ENCODE data around the gene ADAD1.
"Not testable (repeated sequence)": the region's sequence is repeated elsewhere in the genome, so short reads cannot be mapped to it uniquely, and the experiment has no call there.

ADAD1 gene

GRCh38 chr4:122368786-122369185 lies 10.0 kb upstream of the ADAD1 start:
- H3K4me3 ChIP-seq (ENCODE audit: insufficient read depth, low read depth, low read length, poor library complexity, severe bottlenecking); H3K36me3 ChIP-seq (ENCODE audit: control insufficient read depth, insufficient read depth, low read length); DNase-seq; H3K9me3 ChIP-seq (ENCODE audit: control insufficient read depth, low read length); H3K27ac ChIP-seq (ENCODE audit: insufficient read depth, low read length, poor library complexity, severe bottlenecking); H3K27me3 ChIP-seq (replicated peaks; ENCODE audit: control insufficient read depth, insufficient read depth, low read length, poor library complexity, severe bottlenecking); H3K4me1 ChIP-seq (ENCODE audit: control insufficient read depth, insufficient read depth, low read length, poor library complexity, severe bottlenecking): not testable (repeated sequence)

- Histone ChIP-seq H3K27me3 (replicated peaks; ENCODE audit: control insufficient read depth, insufficient read depth, low read length, poor library complexity, severe bottlenecking) (no peaks in the 10 kb centered on the region), H3K27ac (ENCODE audit: insufficient read depth, low read length, poor library complexity, severe bottlenecking) (no peak overlapping the region), H3K36me3 (ENCODE audit: control insufficient read depth, insufficient read depth, low read length) (no peaks in the 10 kb centered on the region), H3K4me1 (ENCODE audit: control insufficient read depth, insufficient read depth, low read length, poor library complexity, severe bottlenecking) (no peaks in the 10 kb centered on the region), H3K4me3 (ENCODE audit: insufficient read depth, low read depth, low read length, poor library complexity, severe bottlenecking) (no peak overlapping the region), H3K9me3 (ENCODE audit: control insufficient read depth, low read length) (no peaks in the 10 kb centered on the region)
- DNase-seq, result no peak
Measured at GRCh38 chr4:122377352-122377751, 1.5 kb upstream of the ADAD1 start.

- DNase-seq, result no peak
- H3K4me3 ChIP-seq (ENCODE audit: insufficient read depth, low read depth, low read length, poor library complexity, severe bottlenecking), result no peak overlapping the region
- no peak overlapping the region for H3K27ac ChIP-seq (ENCODE audit: insufficient read depth, low read length, poor library complexity, severe bottlenecking)
- H3K9me3 ChIP-seq (ENCODE audit: control insufficient read depth, low read length), result no peaks in the 10 kb centered on the region
- H3K4me1 ChIP-seq (ENCODE audit: control insufficient read depth, insufficient read depth, low read length, poor library complexity, severe bottlenecking), result no peaks in the 10 kb centered on the region
- H3K36me3 ChIP-seq (ENCODE audit: control insufficient read depth, insufficient read depth, low read length), result no peaks in the 10 kb centered on the region
- H3K27me3 ChIP-seq (replicated peaks; ENCODE audit: control insufficient read depth, insufficient read depth, low read length, poor library complexity, severe bottlenecking), result no peaks in the 10 kb centered on the region
Measured at GRCh38 chr4:122379239-122379638, 428 bp downstream of the ADAD1 start.

GRCh38 chr4:122383341-122383740 lies 4.5 kb downstream of the ADAD1 start:
- no peak overlapping the region for H3K27ac ChIP-seq (ENCODE audit: insufficient read depth, low read length, poor library complexity, severe bottlenecking)

GRCh38 chr4:122384245-122384644 lies 5.4 kb downstream of the ADAD1 start:
- no peak for DNase-seq
- H3K9me3 ChIP-seq (ENCODE audit: control insufficient read depth, low read length), result no peaks in the 10 kb centered on the region
- H3K4me3 ChIP-seq (ENCODE audit: insufficient read depth, low read depth, low read length, poor library complexity, severe bottlenecking), result no peak overlapping the region
- H3K36me3 ChIP-seq (ENCODE audit: control insufficient read depth, insufficient read depth, low read length), result no peaks in the 10 kb centered on the region
- H3K27me3 ChIP-seq (replicated peaks; ENCODE audit: control insufficient read depth, insufficient read depth, low read length, poor library complexity, severe bottlenecking), result no peaks in the 10 kb centered on the region
- no peaks in the 10 kb centered on the region for H3K4me1 ChIP-seq (ENCODE audit: control insufficient read depth, insufficient read depth, low read length, poor library complexity, severe bottlenecking)
- H3K27ac ChIP-seq (ENCODE audit: insufficient read depth, low read length, poor library complexity, severe bottlenecking), result no peak overlapping the region

More at GRCh38 chr4:122383341-122383740, 4.5 kb downstream of the ADAD1 start:
- H3K9me3 ChIP-seq (ENCODE audit: control insufficient read depth, low read length), result no peaks in the 10 kb centered on the region
- no peaks in the 10 kb centered on the region for H3K27me3 ChIP-seq (replicated peaks; ENCODE audit: control insufficient read depth, insufficient read depth, low read length, poor library complexity, severe bottlenecking)
- H3K4me3 ChIP-seq (ENCODE audit: insufficient read depth, low read depth, low read length, poor library complexity, severe bottlenecking), result no peak overlapping the region
- H3K4me1 ChIP-seq (ENCODE audit: control insufficient read depth, insufficient read depth, low read length, poor library complexity, severe bottlenecking), result no peaks in the 10 kb centered on the region
- H3K36me3 ChIP-seq (ENCODE audit: control insufficient read depth, insufficient read depth, low read length), result no peaks in the 10 kb centered on the region
- DNase-seq, result no peak

- no peaks in the 10 kb centered on the region for H3K36me3 ChIP-seq (ENCODE audit: control insufficient read depth, insufficient read depth, low read length)
- no peaks in the 10 kb centered on the region for H3K9me3 ChIP-seq (ENCODE audit: control insufficient read depth, low read length)
- no peak overlapping the region for H3K4me3 ChIP-seq (ENCODE audit: insufficient read depth, low read depth, low read length, poor library complexity, severe bottlenecking)
- DNase-seq, result no peak
- H3K27me3 ChIP-seq (replicated peaks; ENCODE audit: control insufficient read depth, insufficient read depth, low read length, poor library complexity, severe bottlenecking), result no peaks in the 10 kb centered on the region
- no peak overlapping the region for H3K27ac ChIP-seq (ENCODE audit: insufficient read depth, low read length, poor library complexity, severe bottlenecking)
- H3K4me1 ChIP-seq (ENCODE audit: control insufficient read depth, insufficient read depth, low read length, poor library complexity, severe bottlenecking), result no peaks in the 10 kb centered on the region
Measured at GRCh38 chr4:122393276-122393675, 14.5 kb downstream of the ADAD1 start.

- Histone ChIP-seq H3K4me3 (ENCODE audit: insufficient read depth, low read depth, low read length, poor library complexity, severe bottlenecking) (no peak overlapping the region), H3K36me3 (ENCODE audit: control insufficient read depth, insufficient read depth, low read length) (no peaks in the 10 kb centered on the region), H3K27ac (ENCODE audit: insufficient read depth, low read length, poor library complexity, severe bottlenecking) (no peak overlapping the region), H3K9me3 (ENCODE audit: control insufficient read depth, low read length) (no peaks in the 10 kb centered on the region), H3K4me1 (ENCODE audit: control insufficient read depth, insufficient read depth, low read length, poor library complexity, severe bottlenecking) (no peaks in the 10 kb centered on the region), H3K27me3 (replicated peaks; ENCODE audit: control insufficient read depth, insufficient read depth, low read length, poor library complexity, severe bottlenecking) (no peaks in the 10 kb centered on the region)
- no peak for DNase-seq
Measured at GRCh38 chr4:122403861-122404260, 25.1 kb downstream of the ADAD1 start.

GRCh38 chr4:122412547-122412946 lies 33.7 kb downstream of the ADAD1 start:
- Histone ChIP-seq H3K36me3 (ENCODE audit: control insufficient read depth, insufficient read depth, low read length) (no peaks in the 10 kb centered on the region), H3K9me3 (ENCODE audit: control insufficient read depth, low read length) (no peaks in the 10 kb centered on the region), H3K27me3 (replicated peaks; ENCODE audit: control insufficient read depth, insufficient read depth, low read length, poor library complexity, severe bottlenecking) (no peaks in the 10 kb centered on the region), H3K4me1 (ENCODE audit: control insufficient read depth, insufficient read depth, low read length, poor library complexity, severe bottlenecking) (no peaks in the 10 kb centered on the region), H3K27ac (ENCODE audit: insufficient read depth, low read length, poor library complexity, severe bottlenecking) (no peak overlapping the region), H3K4me3 (ENCODE audit: insufficient read depth, low read depth, low read length, poor library complexity, severe bottlenecking) (no peak overlapping the region)
- DNase-seq, result no peak

GRCh38 chr4:122423246-122423645 lies 44.4 kb downstream of the ADAD1 start:
- no peak for DNase-seq
- no peaks in the 10 kb centered on the region for H3K27me3 ChIP-seq (replicated peaks; ENCODE audit: control insufficient read depth, insufficient read depth, low read length, poor library complexity, severe bottlenecking)

GRCh38 chr4:122431351-122431750 lies 52.5 kb downstream of the ADAD1 start:
- Histone ChIP-seq H3K4me3 (ENCODE audit: insufficient read depth, low read depth, low read length, poor library complexity, severe bottlenecking) (no peak overlapping the region), H3K9me3 (ENCODE audit: control insufficient read depth, low read length) (no peaks in the 10 kb centered on the region), H3K27me3 (replicated peaks; ENCODE audit: control insufficient read depth, insufficient read depth, low read length, poor library complexity, severe bottlenecking) (no peaks in the 10 kb centered on the region), H3K36me3 (ENCODE audit: control insufficient read depth, insufficient read depth, low read length) (no peaks in the 10 kb centered on the region), H3K27ac (ENCODE audit: insufficient read depth, low read length, poor library complexity, severe bottlenecking) (no peak overlapping the region), H3K4me1 (ENCODE audit: control insufficient read depth, insufficient read depth, low read length, poor library complexity, severe bottlenecking) (peaks cover 11% of the 10 kb centered on the region)
- no peak for DNase-seq

More at GRCh38 chr4:122423246-122423645, 44.4 kb downstream of the ADAD1 start:
- Histone ChIP-seq H3K9me3 (ENCODE audit: control insufficient read depth, low read length) (peaks cover 4% of the 10 kb centered on the region), H3K4me1 (ENCODE audit: control insufficient read depth, insufficient read depth, low read length, poor library complexity, severe bottlenecking) (no peaks in the 10 kb centered on the region), H3K27ac (ENCODE audit: insufficient read depth, low read length, poor library complexity, severe bottlenecking) (no peak overlapping the region), H3K36me3 (ENCODE audit: control insufficient read depth, insufficient read depth, low read length) (no peaks in the 10 kb centered on the region), H3K4me3 (ENCODE audit: insufficient read depth, low read depth, low read length, poor library complexity, severe bottlenecking) (no peak overlapping the region)

GRCh38 chr4:122434285-122434684 lies 55.5 kb downstream of the ADAD1 start:
- peaks cover 11% of the 10 kb centered on the region for H3K4me1 ChIP-seq (ENCODE audit: control insufficient read depth, insufficient read depth, low read length, poor library complexity, severe bottlenecking)
- H3K9me3 ChIP-seq (ENCODE audit: control insufficient read depth, low read length), result no peaks in the 10 kb centered on the region
- no peak overlapping the region for H3K27ac ChIP-seq (ENCODE audit: insufficient read depth, low read length, poor library complexity, severe bottlenecking)
- no peak overlapping the region for H3K4me3 ChIP-seq (ENCODE audit: insufficient read depth, low read depth, low read length, poor library complexity, severe bottlenecking)
- H3K27me3 ChIP-seq (replicated peaks; ENCODE audit: control insufficient read depth, insufficient read depth, low read length, poor library complexity, severe bottlenecking), result no peaks in the 10 kb centered on the region
- DNase-seq, result no peak
- H3K36me3 ChIP-seq (ENCODE audit: control insufficient read depth, insufficient read depth, low read length), result no peaks in the 10 kb centered on the region
